ENCODE data around the gene GGT1. TPM values are rescaled to one million over a fixed set of nuclear protein-coding genes. Genes with fewer than 3 reads are reported as not detected.
"Not testable (repeated sequence)": the region's sequence is repeated elsewhere in the genome, so short reads cannot be mapped to it uniquely, and the experiment has no call there.

The GGT1 gene
- total and polyA plus RNA-seq, 2 experiments from 2014 or later = 6.6 to 7.4 TPM

GRCh38 chr22:24599958-24600715 lies 2.9 kb upstream of the GGT1 start:
- not testable (repeated sequence) for ATAC-seq; H3K4me3 ChIP-seq; H3K9me3 Mint-ChIP-seq; H3K4me2 ChIP-seq; H3K4me3 Mint-ChIP-seq; H3K36me3 ChIP-seq (ENCODE audit: insufficient read depth); H3K27ac Mint-ChIP-seq; H3K27me3 ChIP-seq (ENCODE audit: insufficient read depth); H2AFZ ChIP-seq; H3K36me3 Mint-ChIP-seq (ENCODE audit: low read depth); H4K20me1 ChIP-seq (replicated peaks; ENCODE audit: insufficient read depth); H3F3A ChIP-seq (replicated peaks; ENCODE audit: low read depth); DNase-seq (ENCODE audit: low spot score); H3K9me2 ChIP-seq (ENCODE audit: insufficient read depth); H3K27ac ChIP-seq (ENCODE audit: low read depth); H3K79me2 ChIP-seq (replicated peaks; ENCODE audit: insufficient read depth); H3K4me1 ChIP-seq (ENCODE audit: insufficient read depth)
- H3K27me3 Mint-ChIP-seq (ENCODE audit: insufficient read depth, low read depth, poor library complexity) = peaks cover 12% of the 10 kb centered on the region
- peaks cover 27% of the 10 kb centered on the region for H3K4me1 Mint-ChIP-seq

GRCh38 chr22:24601217-24602104 lies 1.5 kb upstream of the GGT1 start:
- H3F3A ChIP-seq (replicated peaks; ENCODE audit: low read depth) = no peaks in the 10 kb centered on the region
- H3K4me2 ChIP-seq = no peak overlapping the region
- no peak overlapping the region; the same call in 1 of the 2 replicates for H3K27ac Mint-ChIP-seq
- H3K79me2 ChIP-seq (replicated peaks; ENCODE audit: insufficient read depth) = no peaks in the 10 kb centered on the region
- H2AFZ ChIP-seq = no peak overlapping the region
- no peaks in the 10 kb centered on the region for H3K36me3 Mint-ChIP-seq (ENCODE audit: low read depth)
- H3K36me3 ChIP-seq (ENCODE audit: insufficient read depth) = no peaks in the 10 kb centered on the region
- H3K4me1 Mint-ChIP-seq = peaks cover 27% of the 10 kb centered on the region
- H3K27me3 Mint-ChIP-seq (ENCODE audit: insufficient read depth, low read depth, poor library complexity) = peaks cover 12% of the 10 kb centered on the region
- no peak for ATAC-seq
- H3K27me3 ChIP-seq (ENCODE audit: insufficient read depth) = no peaks in the 10 kb centered on the region
- H3K9me3 Mint-ChIP-seq = no peaks in the 10 kb centered on the region
- no peak overlapping the region for H3K27ac ChIP-seq (ENCODE audit: low read depth)
- no peak overlapping the region for H3K4me3 Mint-ChIP-seq
- H3K9me2 ChIP-seq (ENCODE audit: insufficient read depth) = no peaks in the 10 kb centered on the region
- DNase-seq (ENCODE audit: low spot score) = no peak
- H4K20me1 ChIP-seq (replicated peaks; ENCODE audit: insufficient read depth) = no peaks in the 10 kb centered on the region
- no peak overlapping the region for H3K4me3 ChIP-seq
- peaks cover 4% of the 10 kb centered on the region; the same call in 1 of the 2 replicates for H3K4me1 ChIP-seq (ENCODE audit: insufficient read depth)
- TF ChIP-seq NANOG (IDR thresholded peaks at IDR 0.05; ENCODE audit: borderline replicate concordance) (no peak), POLR2AphosphoS5 (IDR thresholded peaks at IDR 0.05; ENCODE audit: low read depth) (no peak), JUNB (IDR thresholded peaks at IDR 0.05; ENCODE audit: unreplicated experiment) (no peak), CREB1 (CRISPR knock-in tag; IDR thresholded peaks at IDR 0.05; ENCODE audit: low read depth) (no peak), STAT1 (IDR thresholded peaks at IDR 0.05; ENCODE audit: unreplicated experiment) (no peak), ZNF114 (CRISPR knock-in tag; IDR thresholded peaks at IDR 0.05) (no peak), EZH2 (IDR thresholded peaks at IDR 0.05; ENCODE audit: low read depth, unreplicated experiment) (no peak), ZNF462 (CRISPR knock-in tag; IDR thresholded peaks at IDR 0.05) (no peak), EZH2phosphoT487 (IDR thresholded peaks at IDR 0.05; ENCODE audit: unreplicated experiment) (no peak), ZNF331 (CRISPR knock-in tag; IDR thresholded peaks at IDR 0.05; ENCODE audit: low read depth) (no peak), REST (IDR thresholded peaks at IDR 0.05; ENCODE audit: unreplicated experiment) (no peak)
